Activated CD4-positive, alpha-beta T cell treated with anti-CD3 and anti-CD28 coated beads for 48 hours (primary cell): Measurements from ENCODE around the gene CATSPERD.

Source experiments
- DNase-seq: peaks from one replicate; pipeline ENCODE4 v3.0.0-alpha.2; 2020

Gene CATSPERD

DNA sequence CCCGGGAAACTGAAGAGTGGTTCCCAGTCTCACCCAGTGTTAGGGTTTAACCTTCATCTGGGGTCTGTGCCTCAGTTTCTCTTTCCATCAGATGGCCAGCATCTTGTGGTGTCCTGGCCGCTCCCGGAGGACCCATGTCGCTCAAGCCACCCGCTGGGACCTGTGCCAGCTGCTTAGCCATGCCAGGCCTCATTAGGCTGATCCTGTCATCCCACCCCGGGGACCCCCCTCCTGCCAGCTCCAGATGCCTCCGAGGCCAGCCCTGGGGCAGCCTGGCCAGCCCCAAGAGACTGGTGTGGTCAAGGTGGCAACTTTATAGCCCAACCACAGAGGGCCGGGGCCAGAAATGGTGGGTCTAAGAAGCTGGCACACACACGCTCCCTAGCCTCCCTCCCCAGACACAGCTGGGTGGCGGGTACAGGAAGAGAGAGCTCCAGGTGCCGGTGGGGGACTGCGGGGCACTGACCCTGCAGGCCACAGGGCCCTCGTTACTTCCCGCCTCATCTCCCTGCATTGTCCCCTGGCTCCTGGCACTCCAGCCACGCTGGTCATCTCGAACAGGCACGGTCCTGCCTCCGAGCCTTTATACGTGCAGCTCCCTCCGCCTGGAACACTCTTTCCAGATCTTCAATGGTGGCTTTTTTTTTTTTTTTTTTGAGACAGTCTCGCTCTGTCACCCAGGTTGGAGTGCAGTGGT, 87.8 kb downstream of the CATSPERD start:
- no peak for DNase-seq

DNA sequence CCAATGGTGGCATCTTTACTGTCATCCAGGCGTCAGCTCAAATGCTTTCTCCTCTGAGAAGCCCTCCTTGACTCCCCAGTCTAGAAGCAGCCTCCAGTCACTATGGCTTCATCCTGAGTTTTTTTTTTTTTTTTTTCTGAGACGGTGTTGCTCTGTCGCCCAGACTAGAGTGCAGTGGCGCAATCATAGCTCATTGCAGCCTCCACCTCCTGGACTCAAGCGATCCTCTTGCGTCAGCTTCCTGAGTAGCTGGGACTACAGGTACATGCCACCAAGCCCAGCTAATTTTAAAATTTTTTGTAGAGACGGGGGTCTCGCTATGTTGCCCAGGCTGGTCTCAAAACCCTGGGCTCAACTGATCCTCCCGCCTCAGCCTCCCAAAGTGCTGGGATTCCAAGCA, 88.6 kb downstream of the CATSPERD start:
- DNase-seq: no peak

DNA sequence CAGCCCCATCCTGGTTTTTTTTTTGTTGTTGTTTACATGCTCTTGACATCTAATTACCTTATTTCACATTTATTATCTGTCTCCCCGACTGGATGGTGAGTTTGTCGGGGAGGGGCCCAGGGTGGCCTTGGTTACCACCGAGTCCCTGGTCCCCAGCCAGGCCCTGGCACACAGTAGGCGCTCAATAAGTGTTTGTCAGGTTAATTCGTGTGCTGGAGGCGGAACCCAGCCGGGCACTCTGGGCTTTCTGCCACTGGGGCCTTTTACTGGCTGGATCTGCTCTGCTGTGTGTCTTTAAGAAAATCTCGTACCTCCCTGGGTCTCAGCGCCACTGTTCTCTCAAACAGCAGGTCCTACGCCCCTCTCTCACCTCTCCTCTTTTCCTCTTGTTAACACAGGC, 89.0 kb downstream of the CATSPERD start:
- DNase-seq: no peak

DNA sequence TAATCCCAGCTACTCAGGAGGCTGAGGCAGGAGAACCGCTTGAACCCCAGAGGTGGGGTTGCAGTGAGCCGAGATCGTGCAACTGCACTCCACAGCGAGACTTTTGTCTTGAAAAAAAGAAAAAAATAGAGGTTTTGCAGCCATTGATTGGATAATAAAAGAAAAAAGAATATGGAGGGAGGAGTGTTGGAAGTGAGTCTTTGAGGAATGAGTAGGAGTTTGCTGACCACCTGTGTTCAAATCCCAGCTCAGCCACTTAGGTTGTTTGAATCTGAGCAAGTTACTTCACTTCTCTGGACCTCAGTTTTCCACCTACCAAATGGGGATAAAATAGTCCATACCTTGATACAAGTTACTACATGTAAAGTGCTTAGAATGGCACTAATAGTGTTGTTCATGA, 90.7 kb downstream of the CATSPERD start:
- DNase-seq: no peak

DNA sequence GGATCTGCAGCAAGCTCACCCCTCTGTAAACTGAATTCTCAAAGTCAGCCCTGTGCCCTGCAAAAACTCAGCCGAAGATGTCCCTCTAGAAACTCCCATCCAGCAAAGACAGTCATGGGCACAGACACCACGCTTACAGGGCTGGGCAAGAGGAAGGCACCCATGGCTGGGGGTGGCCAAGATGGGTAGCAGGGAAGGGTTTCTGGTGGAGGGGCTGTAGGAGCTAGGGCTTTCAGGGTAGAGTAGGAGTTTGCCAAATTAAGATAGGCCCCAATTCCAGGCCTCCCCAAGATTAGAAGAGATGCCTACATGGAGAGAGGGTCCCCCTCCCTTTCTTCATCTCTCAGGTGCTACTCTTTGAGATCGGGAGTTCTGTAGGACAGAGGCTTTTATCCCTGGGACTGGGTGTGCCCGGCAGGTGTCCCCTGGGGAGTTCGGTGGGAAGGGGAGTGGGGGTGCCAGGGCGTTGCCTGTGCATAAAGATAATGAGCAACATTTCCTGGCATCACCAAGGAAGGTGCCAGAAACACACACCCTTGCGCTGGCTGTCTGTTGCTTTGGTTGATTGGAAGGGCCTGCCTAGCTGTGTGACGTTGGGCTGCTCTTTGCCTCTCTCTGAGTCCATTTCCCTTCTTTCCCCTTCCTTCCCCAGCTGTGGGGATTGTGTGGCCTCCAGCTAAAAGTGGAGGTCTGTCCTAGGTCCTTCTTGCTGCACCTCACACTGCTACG, 93.8 kb downstream of the CATSPERD start:
- no peak for DNase-seq

DNA sequence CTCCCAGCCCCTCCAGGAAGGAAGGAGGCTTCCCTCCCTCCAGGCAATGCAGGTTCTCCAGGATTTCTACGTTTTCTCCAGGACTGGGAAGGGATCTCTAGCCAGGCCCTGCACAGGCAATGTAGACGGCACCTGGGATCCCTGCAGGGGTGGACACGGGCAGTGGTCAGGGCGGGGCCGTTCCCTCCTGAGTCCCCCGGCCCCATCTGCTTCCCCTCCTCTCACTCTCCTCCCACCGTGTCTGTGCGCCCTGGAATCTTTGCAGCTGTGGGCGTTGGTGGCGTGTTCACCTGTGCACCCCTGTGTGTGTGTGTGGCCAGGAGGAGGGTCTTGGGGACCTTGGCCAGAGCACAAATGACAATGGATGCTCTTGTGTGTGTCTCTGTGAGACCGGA, 94.4 kb downstream of the CATSPERD start:
- DNase-seq: no peak

DNA sequence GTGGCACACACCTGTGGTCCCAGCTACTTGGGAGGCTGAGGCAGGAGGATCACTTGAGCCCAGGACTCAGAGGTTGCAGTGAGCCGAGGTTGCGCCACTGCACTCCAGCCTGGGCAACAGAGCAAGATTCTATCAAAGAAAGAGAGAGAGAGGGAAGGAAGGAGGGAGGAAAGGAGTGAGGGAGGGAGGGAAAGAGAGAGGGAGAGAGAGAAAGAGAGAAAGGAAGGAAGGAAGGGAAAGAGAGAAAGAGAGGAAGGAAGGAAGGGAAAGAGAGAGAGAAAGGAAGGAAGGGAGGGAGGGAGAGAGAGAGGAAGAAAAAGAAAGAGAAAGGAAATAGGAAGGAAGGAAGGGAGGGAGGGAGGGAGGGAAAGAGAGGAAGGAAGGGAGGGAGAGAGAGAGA, 96.8 kb downstream of the CATSPERD start:
- DNase-seq: no peak

DNA sequence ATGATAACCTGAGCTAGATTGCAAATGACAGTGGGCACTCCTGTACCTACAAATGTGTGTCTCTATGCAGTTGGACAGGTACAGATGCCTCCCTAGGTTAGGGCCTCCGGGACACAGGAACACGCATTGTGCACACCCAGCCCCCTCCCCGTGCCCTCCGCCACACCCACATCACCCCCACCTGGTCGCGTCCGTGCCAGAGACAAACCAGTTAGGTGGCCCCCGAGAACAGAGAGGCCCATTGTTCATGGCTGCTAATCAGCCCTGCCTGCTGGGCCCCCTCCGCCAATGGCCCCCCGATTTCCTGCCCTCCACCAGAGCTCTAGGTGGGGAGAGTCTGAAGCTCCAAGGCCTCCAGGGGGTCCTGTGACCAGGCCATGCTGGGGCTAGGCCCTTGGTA, 98.2 kb downstream of the CATSPERD start:
- no peak for DNase-seq

DNA sequence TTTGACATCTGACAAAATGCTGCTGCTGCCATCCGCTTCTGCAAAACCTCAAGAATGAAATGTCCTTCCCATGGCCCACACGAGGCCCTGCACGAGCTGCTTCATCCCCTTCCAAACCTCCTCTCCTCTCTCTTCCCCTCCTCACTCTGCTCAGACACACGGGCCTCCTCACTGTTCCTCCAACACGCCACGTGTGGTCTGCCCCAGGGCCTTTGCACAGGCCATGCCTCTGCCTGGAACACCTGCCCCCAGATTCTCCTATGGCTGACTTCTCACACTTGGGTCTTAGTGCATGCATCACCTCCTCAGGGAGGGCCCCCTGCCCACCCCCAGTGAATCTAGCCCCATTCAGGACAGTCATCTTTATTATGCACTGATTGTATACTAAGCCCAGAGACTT, 100.3 kb downstream of the CATSPERD start:
- no peak for DNase-seq

DNA sequence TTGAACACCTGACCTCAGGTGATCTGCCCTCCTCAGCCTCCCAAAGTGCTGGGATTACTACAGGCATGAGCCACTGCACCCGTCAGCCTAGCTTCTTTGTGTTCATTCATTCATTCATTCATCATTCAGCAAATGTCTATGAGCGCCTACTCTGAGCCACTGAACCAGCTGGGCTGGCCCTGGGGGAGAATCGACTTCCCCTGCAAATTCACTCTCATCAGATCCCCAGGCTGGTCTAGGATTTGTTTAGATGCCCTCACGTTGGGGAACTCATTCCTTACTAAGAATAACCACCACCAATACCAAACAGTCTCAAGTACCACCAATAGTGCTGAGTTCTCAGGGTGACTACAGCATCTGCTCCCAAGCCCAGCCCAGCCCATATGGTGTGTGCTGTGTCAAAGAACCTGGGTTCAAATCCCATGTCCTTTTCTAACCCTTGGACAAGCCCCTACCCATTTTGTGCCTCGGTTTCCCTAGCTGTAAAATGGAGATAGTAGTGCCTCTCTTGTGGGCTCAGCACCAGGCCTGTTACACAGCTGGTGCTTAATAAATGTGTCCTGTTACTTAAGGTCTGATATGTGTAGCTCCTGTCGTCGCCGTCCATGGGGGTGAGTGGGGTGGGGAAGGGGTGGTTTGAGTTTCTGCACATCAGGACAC, 101.2 kb downstream of the CATSPERD start:
- no peak for DNase-seq

DNA sequence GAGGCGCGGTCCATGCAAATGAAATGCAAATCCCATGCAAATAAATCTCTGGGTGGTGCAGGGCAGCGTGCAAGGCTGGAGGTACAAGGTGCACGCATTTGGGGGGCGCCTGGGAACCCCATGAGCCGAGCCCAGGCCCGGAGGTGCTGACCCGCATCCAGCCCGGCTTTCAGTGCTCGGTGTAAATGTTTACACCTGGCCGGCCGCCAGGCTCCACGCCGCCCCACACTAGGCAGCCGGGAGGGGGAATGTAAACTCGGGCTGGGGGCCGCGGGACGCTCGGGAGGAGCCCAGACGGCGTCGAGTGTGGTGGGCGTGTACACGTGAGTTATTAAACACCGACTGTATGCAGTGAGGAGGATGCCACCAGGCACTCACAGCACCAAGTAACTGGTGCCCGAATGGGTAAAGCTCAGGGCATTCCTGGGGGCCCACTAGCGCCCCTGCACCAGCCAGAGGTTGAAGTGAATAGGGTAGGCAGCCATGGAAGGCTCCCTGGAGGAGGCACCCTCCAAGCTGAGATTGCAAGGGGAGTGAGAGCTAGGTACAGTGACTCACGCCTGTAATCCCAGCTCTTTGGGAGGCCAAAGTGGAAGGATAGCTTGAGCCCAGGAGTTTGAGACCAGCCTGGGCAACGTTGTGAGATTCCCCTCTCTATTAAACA, 101.9 kb downstream of the CATSPERD start:
- no peak for DNase-seq

DNA sequence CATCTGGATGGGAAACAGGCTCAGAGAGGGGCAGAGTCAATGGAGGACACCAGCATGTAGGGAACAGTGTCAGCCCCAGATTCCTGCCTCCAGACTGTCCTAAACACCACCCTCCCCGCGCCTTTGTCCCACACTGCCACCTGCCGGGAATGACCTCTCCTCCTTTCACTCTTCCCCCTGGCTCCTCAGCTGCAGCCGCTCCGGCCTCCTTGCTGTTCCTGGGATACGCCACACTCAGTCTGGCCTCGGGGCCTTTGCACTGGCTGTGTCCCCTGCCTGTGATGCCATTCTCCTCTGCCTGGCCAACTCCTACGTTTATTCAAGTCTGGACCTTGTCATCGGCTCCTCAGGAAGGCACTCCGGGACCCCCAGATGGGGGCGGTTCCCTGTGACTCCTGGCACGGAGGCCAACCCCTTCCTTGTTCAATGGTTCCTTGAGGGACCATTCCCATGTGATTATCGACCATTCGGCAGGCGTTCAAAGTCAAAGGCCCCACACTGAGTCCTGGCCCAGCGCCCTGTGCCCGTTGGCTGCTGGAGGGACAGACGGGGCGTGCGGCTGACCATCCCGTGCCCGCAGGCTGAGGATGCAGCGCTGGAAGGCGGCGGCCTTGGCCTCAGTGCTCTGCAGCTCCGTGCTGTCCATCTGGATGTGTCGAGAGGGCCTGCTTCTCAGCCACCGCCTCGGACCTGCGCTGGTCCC, 103.3 kb downstream of the CATSPERD start:
- no peak for DNase-seq

DNA sequence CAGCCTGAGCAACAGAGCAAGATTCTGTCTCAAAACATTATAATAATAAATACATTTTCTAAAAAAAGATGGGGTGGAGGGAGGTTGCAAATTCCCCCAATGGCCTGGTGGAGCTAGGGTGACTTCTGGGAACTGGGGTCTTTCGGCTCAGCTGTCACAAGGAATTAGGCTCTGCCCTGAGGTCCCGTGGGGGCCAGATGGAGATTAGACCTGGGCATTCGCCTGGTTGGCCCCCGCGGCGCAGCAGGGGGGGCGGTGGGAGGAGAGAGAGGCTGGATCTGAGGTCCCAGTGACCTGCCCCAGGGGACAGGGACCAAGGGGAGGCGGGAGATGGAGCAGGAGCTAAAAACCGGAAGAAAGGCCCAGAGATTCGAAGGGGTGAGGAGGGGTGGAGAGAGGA, 104.3 kb downstream of the CATSPERD start:
- DNase-seq: no peak

DNA sequence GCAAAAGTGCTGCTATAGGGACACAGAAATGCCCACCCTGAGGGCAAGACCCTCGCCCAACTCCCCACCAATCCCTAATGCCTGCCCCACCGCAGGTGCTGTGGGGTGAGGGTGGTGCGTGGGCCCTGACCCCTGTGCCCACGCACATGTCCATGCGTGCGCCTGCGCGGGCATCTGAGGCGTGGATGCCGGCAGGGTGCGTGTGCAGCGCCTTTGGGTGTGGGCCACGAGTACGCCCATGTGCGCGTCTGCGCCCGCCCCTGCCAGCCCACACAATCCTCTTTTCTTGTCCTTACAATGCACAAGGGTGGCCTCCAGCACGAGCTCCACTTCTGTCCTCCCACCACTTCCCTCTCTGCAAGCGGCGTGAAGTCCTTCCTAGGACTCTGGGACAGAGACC, 104.7 kb downstream of the CATSPERD start:
- no peak for DNase-seq

DNA sequence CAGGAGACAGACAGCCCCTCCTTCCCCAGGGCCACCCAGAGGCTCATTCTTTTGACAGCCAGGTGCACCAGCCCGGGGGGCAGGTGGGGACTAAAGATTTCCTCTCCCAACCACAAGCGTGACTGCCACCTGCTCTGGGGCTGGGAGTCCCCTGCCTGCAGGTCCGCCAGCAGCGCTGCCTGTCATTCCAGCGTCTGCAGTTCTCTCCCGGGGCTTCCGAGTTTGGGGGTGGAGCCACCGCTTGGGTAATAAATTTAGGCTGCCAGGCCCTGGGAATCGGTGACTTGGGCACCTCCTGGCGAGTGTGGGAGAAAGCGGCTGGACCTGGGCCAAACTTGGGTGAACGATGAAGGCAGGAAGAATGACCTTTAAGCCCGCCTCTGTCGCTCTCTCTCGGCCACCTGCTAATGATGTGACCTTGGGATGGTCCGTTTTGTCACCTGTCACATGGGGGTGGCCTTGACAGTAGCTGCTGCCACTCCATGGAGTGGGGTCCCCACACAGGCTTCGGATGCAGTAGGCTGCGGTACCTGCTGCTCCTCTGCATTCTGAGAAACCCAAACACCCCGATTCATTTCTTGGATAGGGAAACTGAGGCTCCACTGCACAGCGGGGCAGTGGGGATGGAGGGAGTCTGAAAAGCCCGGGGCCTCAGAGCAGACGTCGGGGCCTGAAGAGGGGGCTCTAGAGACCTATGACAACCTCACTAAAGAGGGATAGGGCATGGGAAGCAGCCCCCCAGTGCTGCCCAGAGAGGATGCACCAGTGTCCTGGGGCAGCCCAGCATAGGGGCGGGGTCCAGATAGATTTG, 106.3 kb downstream of the CATSPERD start:
- peak; percentile 27 for DNase-seq

DNA sequence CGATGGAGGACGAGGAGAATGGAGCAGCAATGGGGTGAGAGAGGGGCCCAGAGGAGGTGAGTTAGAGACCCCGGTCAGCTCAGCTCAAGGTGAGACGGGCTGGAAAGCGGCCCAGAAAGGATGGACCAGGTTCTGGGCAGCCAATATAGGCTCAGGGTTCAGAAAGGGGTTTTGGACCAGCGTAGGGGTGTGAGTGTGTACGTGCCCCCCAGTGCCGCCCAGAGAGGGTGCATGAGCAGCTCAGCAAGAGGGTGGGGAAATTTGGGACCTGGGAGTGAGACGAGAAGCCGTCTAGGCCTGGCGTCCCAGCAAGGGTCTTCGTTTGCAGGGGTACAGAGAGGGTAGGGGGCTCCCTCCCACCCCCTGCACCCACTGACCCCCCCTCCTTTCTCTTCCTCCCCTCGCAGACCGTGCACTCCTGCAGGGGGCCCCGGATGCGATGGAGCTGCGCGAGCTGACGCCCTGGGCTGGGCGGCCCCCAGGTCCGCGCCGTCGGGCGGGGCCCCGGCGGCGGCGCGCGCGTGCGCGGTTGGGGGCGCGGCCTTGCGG, 107.0 kb downstream of the CATSPERD start:
- DNase-seq: no peak

DNA sequence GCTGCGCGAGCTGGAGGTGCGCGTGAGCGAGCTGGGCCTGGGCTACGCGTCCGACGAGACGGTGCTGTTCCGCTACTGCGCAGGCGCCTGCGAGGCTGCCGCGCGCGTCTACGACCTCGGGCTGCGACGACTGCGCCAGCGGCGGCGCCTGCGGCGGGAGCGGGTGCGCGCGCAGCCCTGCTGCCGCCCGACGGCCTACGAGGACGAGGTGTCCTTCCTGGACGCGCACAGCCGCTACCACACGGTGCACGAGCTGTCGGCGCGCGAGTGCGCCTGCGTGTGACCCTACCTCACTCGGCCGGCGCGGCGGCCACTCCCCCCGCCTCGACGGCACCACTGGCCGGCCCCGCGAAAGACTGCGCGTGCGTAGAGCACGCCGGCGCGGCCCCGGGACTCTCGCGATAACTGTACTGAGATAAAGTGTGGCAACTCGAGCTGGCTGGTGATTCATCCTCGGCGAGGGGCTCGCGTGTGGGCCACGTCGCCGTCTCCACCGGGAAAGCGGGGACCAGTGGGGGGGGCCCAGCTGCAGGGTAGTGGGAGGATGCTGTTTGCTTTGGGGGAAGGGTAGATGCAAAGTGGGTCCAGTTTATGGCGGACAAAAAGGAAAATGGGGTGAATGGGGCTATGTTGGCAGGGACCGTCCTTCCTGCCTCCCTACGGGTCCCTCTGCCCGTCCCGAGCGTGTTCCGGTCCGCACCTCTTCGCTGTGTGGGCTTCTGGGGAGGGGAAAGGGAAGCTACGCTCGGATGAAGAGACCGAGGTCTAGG, 107.6 kb downstream of the CATSPERD start:
- DNase-seq: peak; percentile 97
